Smooth muscle cell of the brain vasculature (primary cell): ENCODE data around the gene MLNR.

Experiments
- DNase-seq: peaks from one replicate; pipeline ENCODE4 v3.0.0-alpha.2; 2012; ENCODE audit warnings: low read depth, low spot score

Gene MLNR

GRCh38 chr13:49220036-49220855, at the start of gene MLNR:
MLNR (plus strand) TSS chr13:49220338; CDS start chr13:49220338, 0 bp downstream.
- no peak for DNase-seq

- DNase-seq: no peak
Observed at GRCh38 chr13:49171359-49171758, 48.8 kb upstream of the MLNR start.

GRCh38 chr13:49183672-49184325, 36.3 kb upstream of the MLNR start:
- DNase-seq: no peak

- no peak for DNase-seq
Observed at GRCh38 chr13:49184621-49185020, 35.5 kb upstream of the MLNR start.

DNA sequence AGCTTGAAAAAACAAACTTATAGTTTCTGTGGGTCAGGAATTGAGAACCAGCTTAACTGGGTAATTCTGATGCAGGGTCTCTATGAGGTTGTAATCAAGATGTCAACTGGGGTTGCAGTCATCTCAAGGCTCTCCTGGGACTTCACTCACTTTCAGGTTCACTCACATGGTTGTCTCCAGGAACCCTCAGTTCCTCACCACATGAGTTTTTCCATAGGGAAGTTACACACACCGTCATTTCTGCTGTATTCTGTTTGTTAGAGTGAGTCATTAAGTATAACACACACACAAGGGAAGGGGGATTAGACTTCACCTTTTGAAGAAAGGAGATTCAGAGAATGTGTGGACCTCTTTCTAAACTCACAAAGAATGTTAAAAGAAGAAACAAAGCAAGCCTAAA, 34.9 kb upstream of the MLNR start:
- DNase-seq: no peak

DNA sequence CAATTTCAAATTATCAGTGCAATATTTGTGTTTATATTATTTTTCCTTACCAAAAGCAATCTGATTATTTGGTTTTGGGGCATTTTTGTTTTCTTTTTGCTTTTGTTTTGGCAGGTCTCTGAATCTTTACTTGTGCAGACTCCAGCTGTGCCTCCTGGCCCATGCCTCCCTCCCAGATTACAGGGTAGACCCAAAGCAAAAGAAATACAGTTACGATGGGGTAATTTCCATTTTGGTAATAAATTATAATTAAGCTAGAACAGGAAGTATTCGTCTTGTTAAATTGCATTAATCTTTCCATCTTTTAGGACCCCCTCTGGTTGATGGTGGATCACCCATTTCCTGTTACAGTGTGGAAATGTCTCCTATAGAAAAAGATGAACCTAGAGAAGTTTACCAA, 29.2 kb upstream of the MLNR start:
- DNase-seq: no peak

DNA sequence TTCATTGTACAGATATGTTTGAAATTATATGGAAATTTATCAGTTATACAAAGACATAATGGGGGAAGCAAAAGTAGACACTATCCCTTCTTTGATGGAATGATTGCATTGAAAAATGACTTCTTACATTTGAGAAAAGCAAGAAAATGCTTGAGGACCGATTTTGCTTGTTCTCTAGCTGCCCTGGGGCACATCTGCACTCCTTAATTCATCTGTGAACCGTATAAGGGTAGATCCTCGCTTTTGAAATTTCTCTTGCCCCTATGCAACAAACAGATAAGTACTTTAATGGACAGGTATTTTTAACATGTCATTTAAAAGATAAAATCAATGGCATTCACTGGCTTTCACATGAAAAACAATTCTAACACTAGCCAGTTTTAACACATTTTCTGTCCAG, 13.5 kb upstream of the MLNR start:
- DNase-seq: no peak

GRCh38 chr13:49208619-49209018, 11.5 kb upstream of the MLNR start:
- no peak for DNase-seq

DNA sequence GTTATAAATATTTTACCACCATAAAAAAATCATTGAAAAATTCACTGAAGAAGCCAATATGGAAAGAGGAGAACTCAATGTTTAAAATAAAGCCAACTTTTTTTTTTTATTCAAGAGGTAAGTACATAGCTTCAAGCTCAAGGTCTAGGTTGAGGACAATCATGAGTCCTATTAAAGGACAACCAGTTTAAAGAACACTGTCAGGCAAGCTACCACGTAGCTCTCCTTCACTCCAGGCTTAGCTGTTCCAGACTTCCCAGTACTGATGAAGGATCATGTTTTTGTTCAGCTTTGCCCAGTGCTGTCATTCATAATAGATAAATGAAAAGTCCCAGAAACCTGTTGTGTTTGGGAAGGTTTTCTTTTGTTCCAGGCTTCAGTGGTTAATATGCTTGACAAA, 10.0 kb upstream of the MLNR start:
- DNase-seq: no peak

DNA sequence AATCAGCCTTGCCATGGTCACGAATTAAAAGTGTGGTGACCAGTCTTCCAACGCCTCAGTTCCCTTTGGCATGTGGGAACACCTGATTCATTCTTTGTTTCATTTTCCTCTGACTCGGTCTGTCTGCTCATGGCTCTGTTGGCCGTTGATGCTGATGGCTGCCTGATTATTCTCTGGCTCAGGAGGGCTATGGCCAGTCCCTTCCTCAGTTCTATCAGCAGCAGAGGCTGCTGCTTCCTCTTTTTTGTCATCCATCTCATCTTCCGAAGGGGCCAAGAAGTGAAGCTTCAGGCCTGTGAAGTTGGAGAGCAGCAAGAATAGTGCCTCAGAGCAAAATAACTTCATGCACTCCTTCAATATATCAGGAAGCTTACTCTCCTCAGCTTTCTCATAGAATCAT, 9.5 kb upstream of the MLNR start:
- DNase-seq: no peak

- DNase-seq: no peak
Observed at GRCh38 chr13:49213539-49213938, 6.6 kb upstream of the MLNR start.

GRCh38 chr13:49213997-49214916, 5.9 kb upstream of the MLNR start:
- DNase-seq: no peak

DNA sequence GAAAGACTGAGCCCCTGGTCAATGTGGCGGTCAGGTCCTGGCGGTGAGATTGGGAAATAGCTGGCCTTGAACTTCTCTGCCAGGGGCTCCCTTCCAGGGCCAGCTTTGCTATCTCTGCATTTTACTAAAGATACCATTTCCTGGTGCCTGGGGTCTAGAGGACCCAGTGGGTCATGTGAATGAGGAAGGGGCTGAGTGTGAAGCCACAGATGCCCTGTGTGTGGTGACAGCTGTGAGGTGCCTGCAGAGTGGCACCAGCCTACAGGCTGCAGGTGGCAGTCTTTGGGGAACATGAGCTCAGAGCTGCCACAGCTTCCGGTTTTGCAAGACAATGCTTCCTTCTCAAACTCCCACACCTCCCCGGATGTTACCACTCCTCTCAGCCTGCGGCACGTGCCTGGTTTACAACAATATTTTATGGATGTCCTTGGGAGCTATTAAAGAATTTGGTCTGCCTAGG, 5.2 kb upstream of the MLNR start:
- DNase-seq: no peak

GRCh38 chr13:49216334-49216733, 3.8 kb upstream of the MLNR start:
- no peak for DNase-seq

- DNase-seq: no peak
Observed at GRCh38 chr13:49217962-49218492, 2.1 kb upstream of the MLNR start.

DNA sequence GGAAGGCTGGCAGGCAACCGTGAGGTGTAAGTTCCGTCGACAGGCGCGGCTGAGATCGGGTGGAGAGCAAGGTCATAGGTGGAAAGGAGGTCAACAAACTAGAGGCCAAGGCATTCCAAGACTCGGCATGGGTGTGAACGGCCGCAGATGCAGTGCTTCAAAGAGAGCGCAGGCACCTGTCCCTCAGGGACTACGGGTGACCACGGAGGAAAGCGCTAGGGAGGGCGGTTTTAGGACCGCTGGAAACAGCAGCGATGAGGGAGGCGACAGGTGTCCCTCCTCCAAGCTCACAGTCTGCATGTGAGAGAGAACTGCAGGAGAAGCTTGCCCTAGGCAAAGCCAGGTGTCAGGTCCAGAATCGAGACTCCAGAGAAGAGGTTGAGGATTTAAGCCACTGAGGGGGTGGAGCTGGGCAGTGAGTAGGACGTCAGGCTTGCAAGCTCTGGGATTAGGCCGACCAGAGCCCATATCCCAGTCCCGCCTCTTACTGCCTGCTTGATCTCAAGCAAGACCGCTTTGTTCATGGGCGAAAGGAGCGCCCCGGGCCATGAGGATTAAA, 1.6 kb upstream of the MLNR start:
- DNase-seq: no peak

- no peak for DNase-seq
Observed at GRCh38 chr13:49219647-49220035, 497 bp upstream of the MLNR start.

DNA sequence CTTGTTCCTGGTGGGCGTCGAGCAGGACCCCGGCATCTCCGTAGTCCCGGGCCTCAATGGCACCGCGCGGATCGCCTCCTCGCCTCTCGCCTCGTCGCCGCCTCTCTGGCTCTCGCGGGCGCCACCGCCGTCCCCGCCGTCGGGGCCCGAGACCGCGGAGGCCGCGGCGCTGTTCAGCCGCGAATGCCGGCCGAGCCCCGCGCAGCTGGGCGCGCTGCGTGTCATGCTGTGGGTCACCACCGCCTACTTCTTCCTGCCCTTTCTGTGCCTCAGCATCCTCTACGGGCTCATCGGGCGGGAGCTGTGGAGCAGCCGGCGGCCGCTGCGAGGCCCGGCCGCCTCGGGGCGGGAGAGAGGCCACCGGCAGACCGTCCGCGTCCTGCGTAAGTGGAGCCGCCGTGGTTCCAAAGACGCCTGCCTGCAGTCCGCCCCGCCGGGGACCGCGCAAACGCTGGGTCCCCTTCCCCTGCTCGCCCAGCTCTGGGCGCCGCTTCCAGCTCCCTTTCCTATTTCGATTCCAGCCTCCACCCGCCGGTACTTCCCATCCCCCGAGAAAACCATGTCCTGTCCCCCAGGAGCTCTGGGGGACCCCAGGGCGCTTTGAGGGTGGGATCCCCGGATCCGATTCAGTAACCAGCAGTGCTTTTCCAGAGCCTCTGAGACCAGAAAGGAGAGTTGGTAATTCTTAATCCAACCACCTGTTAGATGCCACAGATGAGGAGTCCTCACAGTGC, 885 bp downstream of the MLNR start:
- DNase-seq: no peak

DNA sequence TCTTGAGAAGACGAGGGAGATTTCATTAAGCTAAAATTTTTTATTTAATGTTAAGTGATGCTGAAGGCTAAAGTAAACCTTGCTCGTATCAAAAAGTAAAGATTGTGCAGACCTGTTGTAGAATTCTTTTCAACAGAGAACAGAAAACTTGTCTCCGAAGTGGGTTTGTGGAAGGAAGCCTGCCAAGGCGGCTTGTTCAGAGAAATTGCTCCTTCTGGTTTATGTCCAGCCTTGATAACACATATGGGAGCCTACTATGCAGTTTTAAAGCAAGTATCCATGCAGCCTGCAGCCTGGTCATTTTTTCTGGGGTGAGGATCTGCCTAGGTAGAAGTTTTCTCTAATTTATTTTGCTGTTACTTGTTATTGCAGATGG, 1.4 kb downstream of the MLNR start:
- DNase-seq: no peak

DNA sequence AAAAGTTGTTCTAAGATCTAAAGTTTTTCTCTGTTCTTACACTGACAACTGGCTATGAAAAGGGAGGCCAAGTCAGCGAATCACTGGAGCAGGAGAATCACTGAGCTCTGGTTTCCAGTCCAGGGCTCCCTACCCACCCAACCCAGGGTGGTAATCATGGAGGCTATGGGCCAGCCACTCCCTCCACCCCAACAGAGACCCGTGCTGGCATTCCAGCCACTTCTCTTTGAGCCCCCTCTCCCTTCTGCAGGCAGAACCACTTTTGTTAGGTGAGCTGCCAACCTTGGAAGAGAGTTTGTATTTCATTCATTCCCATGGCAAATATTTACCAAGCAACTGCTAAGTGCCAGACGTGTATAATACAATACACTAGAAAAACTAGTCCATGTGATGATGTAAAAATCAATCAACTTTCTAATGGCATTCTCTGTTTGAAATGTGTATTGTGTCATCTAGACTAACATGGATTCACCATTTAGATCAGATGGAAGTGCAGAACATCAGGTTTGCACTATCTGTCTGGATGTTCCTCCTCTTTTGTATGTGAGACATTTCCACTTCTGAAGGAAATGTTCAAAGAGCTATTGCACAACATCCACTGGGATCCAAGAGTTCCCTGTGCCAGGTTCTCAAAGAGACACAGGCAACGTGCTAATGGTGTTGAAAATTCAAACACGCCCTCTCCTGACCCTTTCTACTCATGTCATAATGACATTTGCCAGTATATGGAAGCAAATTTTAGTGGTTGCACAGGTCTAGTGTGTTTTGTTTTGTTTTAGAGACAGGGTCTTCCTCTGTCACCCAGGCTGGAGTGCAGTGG, 5.3 kb downstream of the MLNR start:
- DNase-seq: no peak
